Activated naive CD4-positive, alpha-beta T cell treated with anti-CD3 and anti-CD28 coated beads, Interleukin-2, amount 10 ng/mL, durations not matched to agents 7 days and 5 days (primary cell): ENCODE data around the gene AGTR1.
"Not testable (repeated sequence)": the region's sequence is repeated elsewhere in the genome, so short reads cannot be mapped to it uniquely, and the experiment has no call there.

ENCODE experiments used
- CTCF ChIA-PET: fragments of 350-600 bp; sonication (Branson Sonifier 250); formaldehyde crosslinking; loops from one replicate; lab custom pipeline; 2021; ENCODE audit warnings: antibody characterized with exemption; lab: Charles Lee
- DNase-seq: peaks from one replicate; pipeline ENCODE4 v3.0.0-alpha.2; 2020
- H3K27ac Mint-ChIP-seq: one replicate; pipeline ENCODE4 v1.8.0; 2021; ENCODE audit warnings: mild to moderate bottlenecking, moderate library complexity, mixed read lengths
- H3K27me3 Mint-ChIP-seq: one replicate; pipeline ENCODE4 v1.8.0; 2021; ENCODE audit warnings: mild to moderate bottlenecking, mixed read lengths
- H3K36me3 Mint-ChIP-seq: one replicate; pipeline ENCODE4 v1.8.0; 2021; ENCODE audit warnings: mixed read lengths
- H3K4me1 Mint-ChIP-seq: one replicate; pipeline ENCODE4 v1.8.0; 2021; ENCODE audit warnings: mixed read lengths
- H3K4me3 Mint-ChIP-seq: one replicate; pipeline ENCODE4 v1.8.0; 2021; ENCODE audit warnings: mild to moderate bottlenecking, moderate library complexity, mixed read lengths
- H3K9me3 Mint-ChIP-seq: one replicate; pipeline ENCODE4 v1.8.0; 2021; ENCODE audit warnings: mixed read lengths

Gene AGTR1

GRCh38 chr3:148759430-148759829, 61.7 kb downstream of the AGTR1 start:
- H3K4me3 Mint-ChIP-seq, result no peak overlapping the region
- DNase-seq, result no peak
- no peaks in the 10 kb centered on the region for H3K27me3 Mint-ChIP-seq
- no peak overlapping the region for H3K27ac Mint-ChIP-seq
- H3K36me3 Mint-ChIP-seq, result no peaks in the 10 kb centered on the region
- CTCF ChIA-PET, result no interaction called here
- no peaks in the 10 kb centered on the region for H3K4me1 Mint-ChIP-seq
- no peaks in the 10 kb centered on the region for H3K9me3 Mint-ChIP-seq

GRCh38 chr3:148763156-148763680, 65.5 kb downstream of the AGTR1 start:
- DNase-seq, result no peak
- CTCF ChIA-PET, result no interaction called here
- Mint-ChIP-seq H3K27me3 (no peaks in the 10 kb centered on the region), H3K9me3 (no peaks in the 10 kb centered on the region), H3K4me1 (no peaks in the 10 kb centered on the region), H3K4me3 (no peak overlapping the region), H3K27ac (no peak overlapping the region), H3K36me3 (no peaks in the 10 kb centered on the region)

GRCh38 chr3:148763986-148764935, 66.6 kb downstream of the AGTR1 start:
- CTCF ChIA-PET, result no interaction called here
- Mint-ChIP-seq H3K4me3 (no peak overlapping the region), H3K27me3 (no peaks in the 10 kb centered on the region), H3K9me3 (no peaks in the 10 kb centered on the region), H3K27ac (no peak overlapping the region), H3K36me3 (no peaks in the 10 kb centered on the region), H3K4me1 (no peaks in the 10 kb centered on the region)
- DNase-seq, result no peak

- Mint-ChIP-seq H3K4me3 (no peak overlapping the region), H3K27me3 (no peaks in the 10 kb centered on the region), H3K9me3 (no peaks in the 10 kb centered on the region), H3K36me3 (no peaks in the 10 kb centered on the region), H3K27ac (no peak overlapping the region), H3K4me1 (no peaks in the 10 kb centered on the region)
- no peak for DNase-seq
- CTCF ChIA-PET, result no interaction called here
Observed at GRCh38 chr3:148772361-148772760, 74.7 kb downstream of the AGTR1 start.

DNA sequence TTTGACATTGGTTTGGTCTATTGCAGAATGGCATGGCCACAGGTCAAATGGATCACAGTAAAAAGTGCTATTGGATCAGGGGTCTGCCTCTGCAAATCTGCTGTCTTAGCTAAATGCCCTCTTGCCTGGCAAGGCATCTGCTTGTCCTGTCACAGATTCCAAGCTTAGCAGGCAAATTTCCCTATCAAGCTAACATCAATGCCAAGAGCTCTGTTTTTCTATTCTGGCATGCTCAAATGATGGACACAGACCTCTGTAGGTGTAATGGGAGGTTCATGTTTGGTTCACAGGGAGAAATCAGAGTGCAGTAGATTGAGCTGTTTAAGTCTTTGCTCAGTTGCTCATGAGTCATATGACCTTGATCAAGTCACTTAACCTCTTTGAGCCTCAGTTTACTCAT, 75.1 kb downstream of the AGTR1 start:
- no peaks in the 10 kb centered on the region for H3K9me3 Mint-ChIP-seq
- CTCF ChIA-PET, result no interaction called here
- no peaks in the 10 kb centered on the region for H3K4me1 Mint-ChIP-seq
- no peak for DNase-seq
- no peak overlapping the region for H3K4me3 Mint-ChIP-seq
- no peak overlapping the region for H3K27ac Mint-ChIP-seq
- no peaks in the 10 kb centered on the region for H3K27me3 Mint-ChIP-seq
- no peaks in the 10 kb centered on the region for H3K36me3 Mint-ChIP-seq

- Mint-ChIP-seq H3K27me3 (no peaks in the 10 kb centered on the region), H3K9me3 (no peaks in the 10 kb centered on the region), H3K4me1 (no peaks in the 10 kb centered on the region), H3K27ac (no peak overlapping the region), H3K4me3 (no peak overlapping the region), H3K36me3 (no peaks in the 10 kb centered on the region)
- no peak for DNase-seq
- CTCF ChIA-PET, result no interaction called here
Observed at GRCh38 chr3:148773805-148774204, 76.1 kb downstream of the AGTR1 start.

DNA sequence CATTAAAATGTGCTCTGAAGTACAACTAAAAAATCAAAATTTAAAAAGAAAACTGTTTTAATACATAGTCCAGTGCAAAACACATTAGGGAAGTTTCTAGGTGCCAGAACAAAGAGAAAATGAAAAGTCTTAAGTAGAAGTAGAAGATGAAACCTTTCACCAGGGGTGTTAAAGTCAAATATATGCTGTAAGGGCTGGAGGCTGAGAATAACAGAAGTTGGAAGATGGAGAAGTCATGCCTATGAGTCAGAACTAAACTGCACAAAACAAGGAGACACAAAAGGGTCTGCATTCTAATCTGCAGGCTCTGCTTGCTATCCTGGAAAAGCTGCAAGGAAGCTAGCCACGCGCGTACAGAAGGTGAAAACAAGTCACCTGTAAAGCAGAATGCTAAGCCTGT, 81.2 kb downstream of the AGTR1 start:
- CTCF ChIA-PET, result no interaction called here
- Mint-ChIP-seq H3K36me3 (no peaks in the 10 kb centered on the region), H3K4me3 (no peak overlapping the region), H3K27me3 (no peaks in the 10 kb centered on the region), H3K4me1 (no peaks in the 10 kb centered on the region), H3K27ac (no peak overlapping the region), H3K9me3 (no peaks in the 10 kb centered on the region)
- no peak for DNase-seq

- H3K36me3 Mint-ChIP-seq, H3K4me1 Mint-ChIP-seq, H3K9me3 Mint-ChIP-seq, H3K27me3 Mint-ChIP-seq, DNase-seq, CTCF ChIA-PET, H3K4me3 Mint-ChIP-seq, H3K27ac Mint-ChIP-seq: not testable (repeated sequence)
Observed at GRCh38 chr3:148785026-148785425, 87.3 kb downstream of the AGTR1 start.

DNA sequence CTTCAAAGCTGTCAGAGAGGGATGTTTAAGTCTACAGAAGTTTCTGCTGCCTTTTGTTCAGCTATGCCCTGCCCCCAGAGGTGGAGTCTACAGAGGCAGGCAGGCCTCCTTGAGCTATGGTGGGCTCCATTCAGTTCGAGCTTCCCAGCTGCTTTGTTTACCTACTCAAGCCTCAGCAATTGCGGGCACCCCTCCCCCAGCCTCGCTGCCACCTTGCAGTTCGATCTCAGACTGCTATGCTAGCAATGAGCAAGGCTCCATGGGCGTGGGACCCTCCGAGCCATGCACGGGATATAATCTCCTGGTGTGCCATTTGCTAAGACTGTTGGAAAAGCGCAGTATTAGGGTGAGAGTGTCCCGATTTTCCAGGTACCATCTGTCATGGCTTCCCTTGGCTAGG, 88.5 kb downstream of the AGTR1 start:
- DNase-seq, H3K4me3 Mint-ChIP-seq, CTCF ChIA-PET, H3K4me1 Mint-ChIP-seq, H3K27ac Mint-ChIP-seq, H3K27me3 Mint-ChIP-seq, H3K9me3 Mint-ChIP-seq, H3K36me3 Mint-ChIP-seq: not testable (repeated sequence)

- no peaks in the 10 kb centered on the region for H3K9me3 Mint-ChIP-seq
- no peak for DNase-seq
- no peak overlapping the region for H3K4me3 Mint-ChIP-seq
- H3K27ac Mint-ChIP-seq, result no peak overlapping the region
- no peaks in the 10 kb centered on the region for H3K36me3 Mint-ChIP-seq
- CTCF ChIA-PET, result interaction anchor here (1.0 kb wide), 1 partner anchor 9 kb away, joined by 3 read pairs; no protein-coding TSS in a partner anchor
- H3K4me1 Mint-ChIP-seq, result no peaks in the 10 kb centered on the region
- no peaks in the 10 kb centered on the region for H3K27me3 Mint-ChIP-seq
Observed at GRCh38 chr3:148789146-148789545, 91.4 kb downstream of the AGTR1 start.

GRCh38 chr3:148789906-148790305, 92.2 kb downstream of the AGTR1 start:
- Mint-ChIP-seq H3K9me3 (no peaks in the 10 kb centered on the region), H3K27ac (no peak overlapping the region), H3K27me3 (no peaks in the 10 kb centered on the region), H3K36me3 (no peaks in the 10 kb centered on the region), H3K4me3 (no peak overlapping the region), H3K4me1 (no peaks in the 10 kb centered on the region)
- CTCF ChIA-PET, result interaction anchor here (1.0 kb wide), 1 partner anchor 8 kb away, joined by 3 read pairs; no protein-coding TSS in a partner anchor
- no peak for DNase-seq

- Mint-ChIP-seq H3K36me3 (no peaks in the 10 kb centered on the region), H3K27ac (no peak overlapping the region), H3K9me3 (no peaks in the 10 kb centered on the region), H3K27me3 (no peaks in the 10 kb centered on the region), H3K4me1 (no peaks in the 10 kb centered on the region), H3K4me3 (no peak overlapping the region)
- DNase-seq, result no peak
- CTCF ChIA-PET, result no interaction called here
Observed at GRCh38 chr3:148790370-148790769, 92.7 kb downstream of the AGTR1 start.

- DNase-seq, result no peak
- no peak overlapping the region for H3K4me3 Mint-ChIP-seq
- no peaks in the 10 kb centered on the region for H3K27me3 Mint-ChIP-seq
- H3K27ac Mint-ChIP-seq, result no peak overlapping the region
- CTCF ChIA-PET, result no interaction called here
- no peaks in the 10 kb centered on the region for H3K4me1 Mint-ChIP-seq
- H3K9me3 Mint-ChIP-seq, result no peaks in the 10 kb centered on the region
- H3K36me3 Mint-ChIP-seq, result no peaks in the 10 kb centered on the region
Observed at GRCh38 chr3:148790851-148791735, 93.4 kb downstream of the AGTR1 start.

GRCh38 chr3:148791920-148792319, 94.2 kb downstream of the AGTR1 start:
- DNase-seq, result no peak
- no peaks in the 10 kb centered on the region for H3K4me1 Mint-ChIP-seq
- no peak overlapping the region for H3K27ac Mint-ChIP-seq
- H3K36me3 Mint-ChIP-seq, result no peaks in the 10 kb centered on the region
- no peak overlapping the region for H3K4me3 Mint-ChIP-seq
- no peaks in the 10 kb centered on the region for H3K9me3 Mint-ChIP-seq
- H3K27me3 Mint-ChIP-seq, result no peaks in the 10 kb centered on the region
- CTCF ChIA-PET, result no interaction called here
